HepG2 (cell line): ENCODE measurements around the gene KAT7. TPM values are rescaled to one million over a fixed set of nuclear protein-coding genes. Genes with fewer than 3 reads are reported as not detected.

ENCODE experiments used
- ATAC-seq: fragments of 200-7000 bp; cut with Tn5 transposase; 3 replicates; pipeline ENCODE4 v1.9.1; 2020; ENCODE audit warnings: mild to moderate bottlenecking, moderate library complexity
- BruUV-seq: library from RNA; stranded (reverse); fragments of 400-500 nt; replicated peaks from 2 replicates; lab custom pipeline; 2021; lab: Mats Ljungman, UMichigan
- CTCF ChIA-PET: fragments of 300-600 bp; formaldehyde crosslinking; extraction: SDS; loops from one replicate; lab custom pipeline; 2021; ENCODE audit warnings: low total read pairs, inconsistent platforms, low intra/inter-chr PET ratio; lab: Yijun Ruan, JAX
- POLR2A ChIA-PET: fragments of 350-600 bp; sonication (Branson Sonifier 250); formaldehyde crosslinking; loops from one replicate; lab custom pipeline; 2020; ENCODE audit warnings: antibody characterized with exemption, inconsistent platforms; lab: Yijun Ruan, JAX
- DNase-seq: peaks from one replicate; pipeline ENCODE4 v3.0.0-alpha.2; 2015; ENCODE audit warnings: low spot score
- FAIRE-seq: peaks from 3 replicates; lab custom pipeline; 2011; peaks lifted over from hg19 to GRCh38; lab: Jason Lieb, UNC
- H2AFZ ChIP-seq: one replicate; pipeline ENCODE4 v1.6.1; 2011; ENCODE audit warnings: low read length, inconsistent platforms
- H3K27ac ChIP-seq: fragments of 300-600 bp; 3 replicates; pipeline ENCODE4 v1.8.0; 2011; ENCODE audit warnings: mixed run types, mild to moderate bottlenecking, mixed read lengths, low read length, inconsistent platforms; ENCODE audit not compliant: insufficient read depth; ENCODE audit errors: extremely low read length
- H3K27me3 ChIP-seq, 2 experiments: fragments of 200-600 bp in 1 of 2; 2 replicates in 1 of 2; 3 replicates in 1 of 2; pipeline versions ENCODE4 v1.6.0 to v1.8.0; 2011; ENCODE audit warnings: low read length in 2 of 2, mild to moderate bottlenecking in 2 of 2, moderate library complexity in 2 of 2, inconsistent platforms in 1 of 2; ENCODE audit not compliant: insufficient read depth in 2 of 2, control insufficient read depth in 1 of 2
- H3K36me3 ChIP-seq, 2 experiments: fragments of 200-600 bp in 1 of 2; replicated peaks in 1 of 2; 2 replicates in 1 of 2; 3 replicates in 1 of 2; pipeline versions ENCODE4 v1.5.1 to v1.8.0; 2011; ENCODE audit warnings: low read length in 2 of 2, inconsistent platforms in 1 of 2; ENCODE audit not compliant: insufficient read depth in 2 of 2, control insufficient read depth in 1 of 2
- H3K4me1 ChIP-seq: 2 replicates; pipeline ENCODE4 v1.5.1; 2012; ENCODE audit warnings: low read length, inconsistent platforms; ENCODE audit not compliant: insufficient read depth
- H3K4me2 ChIP-seq: 2 replicates; pipeline ENCODE4 v1.6.0; 2011; ENCODE audit warnings: low read depth, low read length, inconsistent platforms
- H3K4me3 ChIP-seq, 3 experiments: fragments of 200-600 bp in 1 of 3; sonication (generic), shearing (Covaris generic) in 1 of 3; replicated peaks in 1 of 3; 2 replicates each; pipeline ENCODE4 v1.5.1; 2011 to 2016; ENCODE audit warnings: low read length in 3 of 3, inconsistent platforms in 2 of 3, low read depth in 2 of 3, mild to moderate bottlenecking in 2 of 3, control low read depth in 1 of 3, mixed read lengths in 1 of 3; ENCODE audit not compliant: insufficient read depth in 1 of 3
- H3K79me2 ChIP-seq: one replicate; pipeline ENCODE4 v1.6.1; 2011; ENCODE audit warnings: low read length, inconsistent platforms; ENCODE audit not compliant: insufficient read depth
- H3K9ac ChIP-seq: 2 replicates; pipeline ENCODE4 v1.6.0; 2011; ENCODE audit warnings: mild to moderate bottlenecking, low read depth, low read length, inconsistent platforms; ENCODE audit not compliant: insufficient read depth
- H3K9me3 ChIP-seq: 2 replicates; pipeline ENCODE4 v1.5.1; 2012; ENCODE audit warnings: mild to moderate bottlenecking, low read length
- H4K20me1 ChIP-seq: 2 replicates; pipeline ENCODE4 v1.6.0; 2011; ENCODE audit warnings: inconsistent platforms, mild to moderate bottlenecking, low read length, moderate library complexity; ENCODE audit not compliant: insufficient read depth
- ARNT ChIP-seq: fragments of 450-650 bp; IDR thresholded peaks from 2 replicates; pipeline ENCODE4 v1.6.1; 2017
- CBX5 ChIP-seq: sonication (generic); formaldehyde crosslinking; IDR thresholded peaks from 2 replicates; pipeline ENCODE4 v1.4.0; 2020; ENCODE audit warnings: missing genetic modification reagents, borderline replicate concordance
- CEBPZ ChIP-seq: IDR thresholded peaks from 2 replicates; pipeline ENCODE4 v1.6.1; 2012; ENCODE audit warnings: low read length, improper control_type of control experiment
- ESRRA ChIP-seq: sonication (generic); formaldehyde crosslinking; IDR thresholded peaks from 2 replicates; pipeline ENCODE4 v1.5.1; 2020; ENCODE audit warnings: mild to moderate bottlenecking, low read depth, missing genetic modification reagents
- GLI4 ChIP-seq: sonication (generic); formaldehyde crosslinking; IDR thresholded peaks from 2 replicates; pipeline ENCODE4 v1.5.1; 2020; ENCODE audit warnings: missing genetic modification reagents, mild to moderate bottlenecking, moderate library complexity, borderline replicate concordance
- JUN ChIP-seq: sonication (generic); formaldehyde crosslinking; IDR thresholded peaks from 2 replicates; pipeline ENCODE4 v1.4.0; 2020; ENCODE audit warnings: mild to moderate bottlenecking, missing genetic modification reagents
- KDM2A ChIP-seq: sonication (generic); formaldehyde crosslinking; IDR thresholded peaks from 2 replicates; pipeline ENCODE4 v1.4.0; 2020; ENCODE audit warnings: low read depth, missing genetic modification reagents, borderline replicate concordance
- SRSF1 ChIP-seq: fragments of 200-400 bp; formaldehyde crosslinking; optimal IDR thresholded peaks from 2 replicates; pipeline ENCODE3; 2017; ENCODE audit warnings: mild to moderate bottlenecking, low read depth, low read length, moderate library complexity
- SUZ12 ChIP-seq: fragments of 150-350 bp; IDR thresholded peaks from 2 replicates; pipeline ENCODE4 v1.6.1; 2014; ENCODE audit warnings: low read depth, low read length
- U2AF1 ChIP-seq: fragments of 200-400 bp; formaldehyde crosslinking; optimal IDR thresholded peaks from 2 replicates; pipeline ENCODE3; 2017; ENCODE audit warnings: mild to moderate bottlenecking, low read depth, low read length
- XBP1 ChIP-seq: sonication (generic); formaldehyde crosslinking; IDR thresholded peaks from 2 replicates; pipeline ENCODE4 v1.5.0; 2020; ENCODE audit warnings: missing genetic modification reagents
- ZGPAT ChIP-seq: IDR thresholded peaks from 2 replicates; pipeline ENCODE4 v1.6.1; 2016; ENCODE audit warnings: mild to moderate bottlenecking
- ZNF3 ChIP-seq: IDR thresholded peaks from 2 replicates; pipeline ENCODE4 v1.7.0; 2017; ENCODE audit warnings: inconsistent platforms
- ZNF547 ChIP-seq: sonication (generic); formaldehyde crosslinking; IDR thresholded peaks from 2 replicates; pipeline ENCODE4 v1.5.1; 2020; ENCODE audit warnings: mild to moderate bottlenecking, missing genetic modification reagents
- ZNF768 ChIP-seq: sonication (generic); formaldehyde crosslinking; IDR thresholded peaks from 2 replicates; pipeline ENCODE4 v1.4.0; 2020; ENCODE audit warnings: missing genetic modification reagents
- ZSCAN31 ChIP-seq: sonication (generic); formaldehyde crosslinking; IDR thresholded peaks from 2 replicates; pipeline ENCODE4 v1.5.0; 2020; ENCODE audit warnings: low read depth, mild to moderate bottlenecking, missing genetic modification reagents
- WGBS: methylation state at CpG from one replicate; pipeline ENCODE4 v1.1.6; 2017; ENCODE audit warnings: low lambda C conversion rate; 5-methylcytosine and 5-hydroxymethylcytosine counted together
- in situ Hi-C: cut with HindIII; loops from 2 replicates; pipeline ENCODE4 v1.10.0; 2017; ENCODE audit warnings: low pct_unique_long_range_greater_than_20kb; ENCODE audit not compliant: extremely low pct_ligation_motif_present
- intact Hi-C: fragments of 100-400 bp; cut with micrococcal nuclease; formaldehyde crosslinking; loops from one replicate; pipeline ENCODE4 v1.10.0; 2022; ENCODE audit not compliant: unreplicated experiment
- polyA plus RNA-seq, 8 experiments: library from polyadenylated mRNA; depleted of rRNA in 3 of 8; stranded (reverse) in 7 of 8; unstranded in 1 of 8; fragments of >200 nt; fragmentation: Illumina TruSeq in 4 of 8; extraction: Trizol in 4 of 8; gene quantifications; 2 replicates each; pipeline versions ENCODE4 v1.2.1 to v1.2.3, GENCODE V29; 2011 to 2016; ENCODE audit warnings: low read depth in 4 of 8, missing spikeins in 1 of 8, mixed read lengths in 1 of 8; ENCODE audit not compliant: insufficient read depth in 1 of 8
- total RNA-seq, 5 experiments: library from RNA; depleted of rRNA; stranded (reverse); fragments of >200 nt; fragmentation: Illumina TruSeq; extraction: Trizol; gene quantifications; 2 replicates each; pipeline ENCODE4 v1.2.3, GENCODE V29; 2016; ENCODE audit warnings: low read depth in 1 of 5

KAT7 gene
- total and polyA plus RNA-seq, 2 of the 13 experiments (the other 11 are each of a cell fraction or from before 2014, with no cell fraction given): 21.2 to 39.2 TPM

- TF ChIP-seq ZSCAN31 (CRISPR knock-in tag): 0 out of 2 replicates have a peak, but pooled peaks have one; percentile 50
- no peak for TF ChIP-seq SUZ12
- no peak for TF ChIP-seq ARNT
- peak; percentile 69; the same call in 1 of the 2 replicates for TF ChIP-seq GLI4 (CRISPR knock-in tag)
- 0 out of 2 replicates have a peak, but pooled peaks have one; percentile 42 for TF ChIP-seq JUN (CRISPR knock-in tag)
- TF ChIP-seq KDM2A (CRISPR knock-in tag): peak; percentile 72
These were observed 72.8 kb downstream of the KAT7 start (continued) for GRCh38 chr17:49861150-49861884.

- H3K4me3 ChIP-seq: peak overlapping the region in 1 of 3 experiments; percentile 27; a peak in 1 of 6 replicates
- H3K4me1 ChIP-seq: peaks cover 56% of the 10 kb centered on the region
- CTCF ChIA-PET: interaction anchor here (5.0 kb wide), 1 partner anchor 133 kb away, joined by 284 read pairs; the partner anchor contains the start of gene DLX3
- peak; percentile 66 for ATAC-seq
- intact Hi-C loops (loop anchor here (10.0 kb wide), 1 partner anchor 222 kb away; no protein-coding TSS in a partner anchor), in situ Hi-C loops (loop anchor here (5.0 to 10.0 kb wide), 2 partner anchors 134 to 222 kb away; partner anchors contain the start of gene DLX3)
- no peaks in the 10 kb centered on the region for H3K9me3 ChIP-seq
- no peak overlapping the region for H2AFZ ChIP-seq
- BruUV-seq: no TSS peak
- peak; percentile 79 for DNase-seq
- H3K79me2 ChIP-seq: no peaks in the 10 kb centered on the region
- H4K20me1 ChIP-seq: no peaks in the 10 kb centered on the region
- peak overlapping the region; percentile 41 for H3K27ac ChIP-seq
- WGBS: 13% methylated on average over 4 of the region's 17 CpGs
- H3K27me3 ChIP-seq: peaks cover 0 to 11% of the 10 kb centered on the region in 2 experiments; a peak in 1 of 5 replicates
- no peak overlapping the region for H3K9ac ChIP-seq
- peak; percentile 43 for FAIRE-seq
- POLR2A ChIA-PET: interaction anchor here (0.8 to 2.5 kb wide), 2 partner anchors 132 to 134 kb away, joined by 3 to 7 read pairs; partner anchors contain the start of gene DLX3
- H3K36me3 ChIP-seq: no peaks in the 10 kb centered on the region
- H3K4me2 ChIP-seq: peak overlapping the region; percentile 29; the same call in 1 of the 2 replicates
- no peak for TF ChIP-seq ESRRA (CRISPR knock-in tag)
- peak; percentile 53; the same call in 1 of the 2 replicates for TF ChIP-seq ZGPAT (CRISPR knock-in tag)
- TF ChIP-seq U2AF1: no peak
- no peak for TF ChIP-seq ZNF547 (CRISPR knock-in tag)
- no peak for TF ChIP-seq CBX5 (CRISPR knock-in tag)
- no peak for TF ChIP-seq XBP1 (CRISPR knock-in tag)
- TF ChIP-seq ZNF768 (CRISPR knock-in tag): no peak; the same call in 1 of the 2 replicates
- no peak for TF ChIP-seq CEBPZ
- TF ChIP-seq SRSF1: no peak
- 0 out of 2 replicates have a peak, but pooled peaks have one; percentile 58 for TF ChIP-seq ZNF3
These were observed 74.4 kb downstream of the KAT7 start for GRCh38 chr17:49862781-49863331.
